Lung (tissue), 12 donors: ENCODE measurements around the gene CDH11. TPM values are rescaled to one million over a fixed set of nuclear protein-coding genes. Genes with fewer than 3 reads are reported as not detected.

ENCODE experiments used
- ATAC-seq: fragments of 200-7000 bp; cut with Tn5 transposase; one replicate; pipeline ENCODE4 v1.9.1; 2020; ENCODE audit warnings: moderate number of reproducible peaks; ENCODE audit not compliant: insufficient read depth, low FRiP score
- DNase-seq, 3 donors: peaks; one replicate each; pipeline ENCODE4 v3.0.0-alpha.2; 2013 to 2017
- H3K27ac ChIP-seq, 2 donors: one replicate each; pipeline ENCODE4 v1.5.1; 2013; ENCODE audit warnings: mild to moderate bottlenecking in 2 of 2, moderate library complexity in 2 of 2, control low read depth in 1 of 2, inconsistent platforms in 1 of 2, low read depth in 1 of 2, low read length in 1 of 2
- H3K27me3 ChIP-seq, 3 donors: one replicate each; pipeline ENCODE4 v1.5.1; 2013; ENCODE audit warnings: low read length in 2 of 3; ENCODE audit not compliant: control insufficient read depth in 3 of 3, insufficient read depth in 3 of 3
- H3K36me3 ChIP-seq, 4 donors: one replicate each; pipeline ENCODE4 v1.5.1; 2013; ENCODE audit warnings: low read length in 4 of 4, mild to moderate bottlenecking in 1 of 4, moderate library complexity in 1 of 4; ENCODE audit not compliant: control insufficient read depth in 4 of 4, insufficient read depth in 4 of 4
- H3K4me1 ChIP-seq, 5 donors: one replicate each; pipeline ENCODE4 v1.5.1; 2013; ENCODE audit warnings: low read length in 5 of 5, mild to moderate bottlenecking in 2 of 5, moderate library complexity in 1 of 5; ENCODE audit not compliant: control insufficient read depth in 5 of 5, insufficient read depth in 5 of 5
- H3K4me3 ChIP-seq: one replicate; pipeline ENCODE4 v1.5.1; 2013; ENCODE audit warnings: mild to moderate bottlenecking, control low read depth, moderate library complexity
- H3K9ac ChIP-seq, 2 donors: one replicate each; pipeline ENCODE4 v1.5.1; 2013; ENCODE audit warnings: low read length in 2 of 2, control low read depth in 1 of 2; ENCODE audit not compliant: insufficient read depth in 1 of 2
- H3K9me3 ChIP-seq, 4 donors: one replicate each; pipeline ENCODE4 v1.5.1; 2013; ENCODE audit warnings: low read length in 3 of 4, mild to moderate bottlenecking in 1 of 4, moderate library complexity in 1 of 4; ENCODE audit not compliant: control insufficient read depth in 4 of 4, insufficient read depth in 3 of 4
- WGBS, 2 donors: extraction: QIAGEN DNeasy Blood & Tissue Kit; methylation state at CpG; one replicate each; pipeline ENCODE4 v1.1.7; 2013; 5-methylcytosine and 5-hydroxymethylcytosine counted together
- polyA plus RNA-seq, 2 donors: library from polyadenylated mRNA; stranded (reverse); fragments of 200-250 nt; gene quantifications; one replicate each; pipeline ENCODE4 v1.2.1, GENCODE V29; 2013
- total RNA-seq, 2 donors: library from RNA; depleted of rRNA in 1 of 2; stranded (reverse); fragments of >200 nt in 1 of 2; gene quantifications; one replicate each; pipeline ENCODE4 v1.2.1, GENCODE V29; 2014 to 2021
- TF ChIP-seq, protein P1 (sequence below): IDR thresholded peaks from 2 replicates; pipeline ENCODE4 v1.5.1; 2012; ENCODE audit warnings: mild to moderate bottlenecking; ENCODE audit errors: control extremely low read depth, extremely low read depth
- donor health status: control.
- donor health status: control.
- donor health status: Bipolar disorder and iron deficiency.
- donor health status: healthy.
- donor health status: DM: yes; HTN: yes; CAD: no.

CDH11 gene
- total and polyA plus RNA-seq, 4 donors: 7.1 to 236 (median 94.7) TPM

DNA sequence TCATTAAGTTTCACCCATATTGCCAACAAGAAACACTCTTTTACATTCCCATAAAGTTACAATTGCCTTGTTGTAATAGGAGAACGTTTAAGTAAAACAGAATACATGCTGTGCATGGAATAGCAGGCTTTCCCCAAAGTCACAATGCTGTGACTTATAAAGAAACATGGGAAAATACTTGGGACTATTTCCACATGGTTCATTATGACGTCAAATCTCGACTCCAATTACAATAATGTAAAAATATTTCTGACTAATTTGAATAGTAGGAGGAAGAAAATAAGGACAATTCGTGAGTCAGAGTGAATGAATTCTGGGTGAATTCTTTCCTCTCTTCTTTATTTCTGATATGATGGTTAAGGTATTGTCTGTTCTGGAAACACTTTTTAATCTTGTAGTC lies 52.8 kb downstream of the CDH11 start:
- ATAC-seq: no peak
- Histone ChIP-seq H3K27me3 (no peaks in the 10 kb centered on the region), H3K4me3 (no peak overlapping the region), H3K4me1 (peaks cover 0 to 75% (median 17%) of the 10 kb centered on the region in 5 donors), H3K9me3 (no peaks in the 10 kb centered on the region), H3K9ac (no peak overlapping the region), H3K36me3 (peaks cover 0 to 28% (median 2%) of the 10 kb centered on the region in 4 donors), H3K27ac (no peak overlapping the region)
- TF ChIP-seq, protein P1, sequence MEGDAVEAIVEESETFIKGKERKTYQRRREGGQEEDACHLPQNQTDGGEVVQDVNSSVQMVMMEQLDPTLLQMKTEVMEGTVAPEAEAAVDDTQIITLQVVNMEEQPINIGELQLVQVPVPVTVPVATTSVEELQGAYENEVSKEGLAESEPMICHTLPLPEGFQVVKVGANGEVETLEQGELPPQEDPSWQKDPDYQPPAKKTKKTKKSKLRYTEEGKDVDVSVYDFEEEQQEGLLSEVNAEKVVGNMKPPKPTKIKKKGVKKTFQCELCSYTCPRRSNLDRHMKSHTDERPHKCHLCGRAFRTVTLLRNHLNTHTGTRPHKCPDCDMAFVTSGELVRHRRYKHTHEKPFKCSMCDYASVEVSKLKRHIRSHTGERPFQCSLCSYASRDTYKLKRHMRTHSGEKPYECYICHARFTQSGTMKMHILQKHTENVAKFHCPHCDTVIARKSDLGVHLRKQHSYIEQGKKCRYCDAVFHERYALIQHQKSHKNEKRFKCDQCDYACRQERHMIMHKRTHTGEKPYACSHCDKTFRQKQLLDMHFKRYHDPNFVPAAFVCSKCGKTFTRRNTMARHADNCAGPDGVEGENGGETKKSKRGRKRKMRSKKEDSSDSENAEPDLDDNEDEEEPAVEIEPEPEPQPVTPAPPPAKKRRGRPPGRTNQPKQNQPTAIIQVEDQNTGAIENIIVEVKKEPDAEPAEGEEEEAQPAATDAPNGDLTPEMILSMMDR: no peak
- peak in 1 of 3 donors; percentile 23 for DNase-seq
- 65 to 67% methylated on average over 4 of the region's 4 CpGs for WGBS, 2 donors

DNA sequence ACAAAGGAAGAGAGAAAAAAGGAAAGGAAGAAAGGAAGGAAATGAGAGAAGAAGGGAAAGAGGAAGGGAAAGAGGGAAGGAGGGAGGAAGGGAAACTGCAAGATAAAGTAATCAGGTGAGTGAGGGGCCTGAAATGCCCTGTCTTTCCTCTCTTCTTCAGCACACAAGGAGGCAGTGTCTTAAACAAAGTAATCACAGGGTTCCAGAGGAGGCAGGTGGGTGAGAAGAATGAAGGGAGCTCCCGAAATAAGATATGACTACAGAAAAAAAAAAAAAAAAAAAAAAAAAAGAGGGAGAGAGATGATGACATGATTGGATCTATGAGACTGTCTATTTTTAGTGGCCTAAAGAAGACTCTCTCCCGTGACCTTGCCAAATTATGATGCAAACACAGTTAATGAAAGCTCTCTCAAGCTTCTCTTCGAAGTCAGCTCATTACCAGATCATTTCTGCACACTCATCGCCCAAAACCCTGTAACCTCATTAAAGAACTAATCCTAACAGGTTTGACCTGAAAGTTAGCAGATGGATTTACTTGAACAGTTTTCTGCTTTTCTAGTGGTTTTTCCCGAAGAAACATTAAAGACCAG lies 53.6 kb downstream of the CDH11 start:
- H3K4me1 ChIP-seq: peaks cover 0 to 83% (median 17%) of the 10 kb centered on the region in 5 donors
- TF ChIP-seq, protein P1: no peak
- no peaks in the 10 kb centered on the region for H3K27me3 ChIP-seq
- H3K9ac ChIP-seq: no peak overlapping the region
- H3K36me3 ChIP-seq: peaks cover 0 to 32% (median 2%) of the 10 kb centered on the region in 4 donors
- WGBS, 2 donors: 61 to 72% methylated on average over 5 of the region's 5 CpGs
- ATAC-seq: no peak
- H3K27ac ChIP-seq: no peak overlapping the region
- no peak overlapping the region for H3K4me3 ChIP-seq
- H3K9me3 ChIP-seq: peaks cover 0 to 2% (median 0%) of the 10 kb centered on the region in 4 donors
- peak in 2 of 3 donors; percentile 37 to 57 for DNase-seq

DNA sequence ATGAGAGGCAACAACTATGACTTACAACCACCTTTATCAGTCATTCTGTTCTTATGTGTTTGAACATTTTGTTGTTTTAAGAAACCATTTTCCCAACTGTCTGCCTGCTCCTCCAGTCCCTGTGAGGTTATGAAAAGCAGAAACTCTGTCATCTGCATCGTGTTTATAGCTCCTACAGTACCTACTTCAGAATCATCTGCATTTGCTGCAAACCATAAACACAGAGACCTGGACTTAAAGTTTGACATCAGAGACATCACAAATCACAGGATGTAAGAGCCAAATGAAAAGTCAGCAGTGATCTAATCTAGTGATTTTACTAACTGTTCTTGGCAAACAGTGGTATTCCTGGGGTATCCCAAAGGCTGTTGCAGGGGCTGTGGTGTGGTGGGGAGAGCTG lies 55.2 kb downstream of the CDH11 start:
- Histone ChIP-seq H3K36me3 (peaks cover 0 to 29% (median 2%) of the 10 kb centered on the region in 4 donors), H3K9ac (no peak overlapping the region), H3K4me1 (peaks cover 0 to 91% (median 16%) of the 10 kb centered on the region in 5 donors), H3K9me3 (peaks cover 0 to 2% (median 0%) of the 10 kb centered on the region in 4 donors), H3K27me3 (no peaks in the 10 kb centered on the region), H3K4me3 (no peak overlapping the region), H3K27ac (no peak overlapping the region)
- 62 to 70% methylated on average over 1 of the region's 1 CpG for whole genome bisulfite sequencing, 2 donors
- DNase-seq (peak in 1 of 3 donors; percentile 24), ATAC-seq (no peak)
- TF ChIP-seq, protein P1: no peak

GRCh38 chr16:65065031-65065430 lies 56.8 kb downstream of the CDH11 start:
- no peak overlapping the region for H3K27ac ChIP-seq
- H3K9ac ChIP-seq: no peak overlapping the region
- ATAC-seq (no peak), DNase-seq (no peak)
- TF ChIP-seq, protein P1: no peak
- no peak overlapping the region for H3K4me3 ChIP-seq
- H3K9me3 ChIP-seq: peaks cover 0 to 2% (median 0%) of the 10 kb centered on the region in 4 donors
- 85 to 89% methylated on average over 7 of the region's 7 CpGs for WGBS, 2 donors
- peaks cover 0 to 18% (median 1%) of the 10 kb centered on the region in 4 donors for H3K36me3 ChIP-seq
- H3K27me3 ChIP-seq: no peaks in the 10 kb centered on the region
- peaks cover 0 to 90% (median 11%) of the 10 kb centered on the region in 5 donors for H3K4me1 ChIP-seq
